PC-3 (cell line): ENCODE measurements around the gene COP1.

ENCODE experiments used
- CTCF ChIP-seq: fragments of 300-600 bp; sonication (generic); conservative IDR thresholded peaks from 2 replicates; pipeline ENCODE4 v1.5.1; 2017; ENCODE audit warnings: antibody characterized with exemption, low read depth, mild to moderate bottlenecking, low read length
- EZH2 ChIP-seq: fragments of 300-600 bp; sonication (generic); IDR thresholded peaks from one replicate; pipeline ENCODE4 v1.6.1; 2017; ENCODE audit warnings: antibody characterized with exemption, mild to moderate bottlenecking, low read length; ENCODE audit not compliant: unreplicated experiment

- TF ChIP-seq EZH2 (no peak), CTCF (no peak)
These were observed 8.9 kb upstream of the COP1 start for GRCh38 chr1:176216031-176216430.
